WERI-Rb-1 (cell line): ENCODE results near the gene PTN.

Experiments
- DNase-seq: peaks from one replicate; pipeline ENCODE4 v3.0.0-alpha.2; 2020
- H3K27ac ChIP-seq: fragments of 250-450 bp; sonication (Bioruptor Pico); 2 replicates; pipeline ENCODE4 v1.5.1; 2020; ENCODE audit warnings: mild to moderate bottlenecking, moderate library complexity
- H3K27me3 ChIP-seq: fragments of 250-450 bp; sonication (Bioruptor Pico); 2 replicates; pipeline ENCODE4 v1.5.1; 2021; ENCODE audit warnings: mild to moderate bottlenecking, low read depth, moderate library complexity; ENCODE audit not compliant: insufficient read depth, severe bottlenecking
- H3K36me3 ChIP-seq: fragments of 250-450 bp; sonication (Bioruptor Pico); 2 replicates; pipeline ENCODE4 v1.5.1; 2020; ENCODE audit warnings: mild to moderate bottlenecking, moderate library complexity
- H3K4me3 ChIP-seq: 2 replicates; pipeline ENCODE4 v1.5.1; 2011; ENCODE audit warnings: low read depth, mild to moderate bottlenecking, control low read depth, low read length
- H3K9me3 ChIP-seq: fragments of 250-450 bp; sonication (Bioruptor Pico); 2 replicates; pipeline ENCODE4 v1.5.1; 2021; ENCODE audit warnings: mild to moderate bottlenecking, moderate library complexity; ENCODE audit not compliant: severe bottlenecking
- TF ChIP-seq, protein P1 (sequence below): IDR thresholded peaks from 2 replicates; pipeline ENCODE4 v1.5.1; 2011; ENCODE audit warnings: low read depth, mild to moderate bottlenecking, control low read depth, inconsistent platforms, low read length

The PTN gene, protein sequence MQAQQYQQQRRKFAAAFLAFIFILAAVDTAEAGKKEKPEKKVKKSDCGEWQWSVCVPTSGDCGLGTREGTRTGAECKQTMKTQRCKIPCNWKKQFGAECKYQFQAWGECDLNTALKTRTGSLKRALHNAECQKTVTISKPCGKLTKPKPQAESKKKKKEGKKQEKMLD

DNA sequence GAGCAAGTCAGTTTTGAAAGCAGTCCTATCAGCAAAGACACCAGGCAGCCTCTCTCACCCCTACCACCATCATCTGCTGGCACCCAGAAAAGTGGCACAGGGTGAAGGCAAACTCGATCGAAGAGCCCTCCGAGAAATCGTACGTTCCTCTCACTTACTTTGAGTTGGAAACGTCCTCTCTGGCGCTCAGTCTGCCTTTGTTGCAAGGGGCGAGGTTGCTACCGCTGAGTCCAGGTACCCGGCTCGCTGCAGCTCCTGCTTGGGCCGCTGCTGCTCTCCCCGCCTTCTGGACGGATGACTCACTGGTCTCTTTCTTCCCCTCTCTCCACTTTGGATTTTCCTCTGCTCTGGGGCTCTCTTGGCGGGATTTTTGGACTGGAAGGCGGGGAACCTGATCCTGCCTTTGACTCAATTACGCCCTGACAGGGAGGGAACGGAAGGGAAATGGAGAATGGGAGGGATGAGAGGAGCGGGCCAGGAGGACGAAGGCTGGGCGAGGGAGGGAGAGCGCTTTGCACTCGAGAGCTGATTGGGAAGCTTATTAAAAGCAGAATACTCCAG, at the start of gene PTN:
Gene PTN (minus strand): TSS at position 453 of the 561 bp plus-strand sequence. CDS start 88,760 bp downstream, outside the sequence.
- Histone ChIP-seq H3K9me3 (no peaks in the 10 kb centered on the region), H3K27me3 (no peaks in the 10 kb centered on the region), H3K36me3 (no peaks in the 10 kb centered on the region), H3K4me3 (peak within 1 kb of the TSS; percentile 36), H3K27ac (no peak within 1 kb of the TSS)
- peak; percentile 16 for DNase-seq
- TF ChIP-seq, protein P1, sequence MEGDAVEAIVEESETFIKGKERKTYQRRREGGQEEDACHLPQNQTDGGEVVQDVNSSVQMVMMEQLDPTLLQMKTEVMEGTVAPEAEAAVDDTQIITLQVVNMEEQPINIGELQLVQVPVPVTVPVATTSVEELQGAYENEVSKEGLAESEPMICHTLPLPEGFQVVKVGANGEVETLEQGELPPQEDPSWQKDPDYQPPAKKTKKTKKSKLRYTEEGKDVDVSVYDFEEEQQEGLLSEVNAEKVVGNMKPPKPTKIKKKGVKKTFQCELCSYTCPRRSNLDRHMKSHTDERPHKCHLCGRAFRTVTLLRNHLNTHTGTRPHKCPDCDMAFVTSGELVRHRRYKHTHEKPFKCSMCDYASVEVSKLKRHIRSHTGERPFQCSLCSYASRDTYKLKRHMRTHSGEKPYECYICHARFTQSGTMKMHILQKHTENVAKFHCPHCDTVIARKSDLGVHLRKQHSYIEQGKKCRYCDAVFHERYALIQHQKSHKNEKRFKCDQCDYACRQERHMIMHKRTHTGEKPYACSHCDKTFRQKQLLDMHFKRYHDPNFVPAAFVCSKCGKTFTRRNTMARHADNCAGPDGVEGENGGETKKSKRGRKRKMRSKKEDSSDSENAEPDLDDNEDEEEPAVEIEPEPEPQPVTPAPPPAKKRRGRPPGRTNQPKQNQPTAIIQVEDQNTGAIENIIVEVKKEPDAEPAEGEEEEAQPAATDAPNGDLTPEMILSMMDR: no peak

DNA sequence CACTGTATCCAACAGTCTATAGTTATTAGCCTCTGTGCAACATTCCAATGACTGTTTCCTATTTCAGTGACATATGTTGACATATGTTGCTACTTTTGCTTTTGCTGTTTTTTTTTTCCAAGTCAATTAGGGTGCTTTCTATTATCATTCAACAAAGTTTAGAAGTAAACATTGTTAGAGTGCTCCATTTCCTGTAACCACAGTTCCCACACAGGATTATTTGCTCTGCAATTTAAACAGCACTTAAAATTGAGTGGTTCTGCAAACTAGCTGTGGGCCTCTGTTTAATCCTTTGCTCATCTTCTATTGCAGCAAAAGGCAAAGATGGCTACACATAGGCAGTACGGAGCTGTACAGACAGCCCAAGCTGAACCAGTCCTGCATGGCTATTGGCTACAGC, 46.5 kb upstream of the PTN start:
- no peak for DNase-seq
- Histone ChIP-seq H3K27me3 (no peaks in the 10 kb centered on the region), H3K4me3 (no peak overlapping the region), H3K36me3 (no peaks in the 10 kb centered on the region), H3K9me3 (no peaks in the 10 kb centered on the region), H3K27ac (no peak overlapping the region)
- TF ChIP-seq, protein P1: no peak

DNA sequence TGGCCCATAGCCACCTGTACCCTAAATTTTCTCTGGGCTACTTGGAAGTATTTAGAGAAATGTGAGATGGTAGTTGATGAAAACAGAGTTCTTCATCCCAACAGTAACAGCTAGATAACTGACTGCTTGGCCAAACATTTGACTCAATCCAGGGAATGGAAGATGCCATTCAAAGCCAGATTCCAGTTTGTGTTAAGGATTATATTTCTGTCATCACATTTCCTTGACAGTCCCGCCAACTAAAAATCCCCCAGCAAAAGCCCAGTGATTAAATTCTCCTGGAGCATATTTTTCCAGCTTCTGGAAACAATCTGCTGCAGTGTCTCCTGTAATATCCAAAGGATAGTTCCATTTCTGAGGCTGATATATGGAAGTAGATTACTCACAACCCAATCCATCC, 45.4 kb upstream of the PTN start:
- Histone ChIP-seq H3K36me3 (no peaks in the 10 kb centered on the region), H3K9me3 (no peaks in the 10 kb centered on the region), H3K27ac (no peak overlapping the region), H3K4me3 (no peak overlapping the region), H3K27me3 (no peaks in the 10 kb centered on the region)
- no peak for DNase-seq
- TF ChIP-seq, protein P1: no peak

DNA sequence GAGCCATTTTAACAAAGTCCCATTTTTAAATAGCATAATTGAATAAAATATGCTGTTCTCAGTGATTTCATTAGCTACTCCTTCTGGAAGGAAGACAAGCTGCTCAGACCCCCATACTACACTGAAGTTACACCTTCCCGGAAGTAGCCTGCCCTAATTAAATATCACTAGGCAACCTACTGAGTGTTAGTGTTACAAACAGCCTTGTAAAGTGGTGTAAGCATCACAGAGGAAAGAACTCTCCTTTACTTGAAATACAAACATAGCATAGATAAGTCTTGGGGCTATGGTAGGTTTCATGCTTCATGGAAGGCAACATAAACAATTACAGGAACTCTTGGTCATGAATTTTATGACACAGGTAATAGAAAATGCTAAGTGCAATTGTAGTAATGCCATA, 43.4 kb upstream of the PTN start:
- Histone ChIP-seq H3K9me3 (no peaks in the 10 kb centered on the region), H3K27me3 (no peaks in the 10 kb centered on the region), H3K4me3 (no peak overlapping the region), H3K27ac (no peak overlapping the region), H3K36me3 (no peaks in the 10 kb centered on the region)
- DNase-seq: no peak
- TF ChIP-seq, protein P1: no peak

DNA sequence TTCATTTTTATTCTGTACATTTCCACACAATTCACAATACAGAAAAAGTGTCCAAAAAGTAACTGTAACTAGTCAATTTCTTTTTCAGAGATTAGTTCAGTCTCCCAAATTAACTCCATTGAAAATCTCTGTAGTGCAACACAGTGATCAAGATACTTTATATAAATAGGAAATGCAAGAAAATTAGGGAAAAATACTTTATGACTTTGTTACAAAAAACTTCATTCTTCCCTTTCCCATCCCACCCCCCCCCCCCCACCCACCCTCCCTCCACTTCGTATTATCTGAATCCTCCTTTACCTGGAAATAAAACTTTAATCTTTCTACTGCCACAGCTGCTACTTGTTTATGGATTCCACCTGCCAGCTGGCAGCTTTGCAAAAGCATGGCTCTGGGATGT, 37.5 kb upstream of the PTN start:
- no peak for DNase-seq
- Histone ChIP-seq H3K4me3 (no peak overlapping the region), H3K36me3 (no peaks in the 10 kb centered on the region), H3K27ac (no peak overlapping the region), H3K9me3 (no peaks in the 10 kb centered on the region), H3K27me3 (no peaks in the 10 kb centered on the region)
- TF ChIP-seq, protein P1: no peak

DNA sequence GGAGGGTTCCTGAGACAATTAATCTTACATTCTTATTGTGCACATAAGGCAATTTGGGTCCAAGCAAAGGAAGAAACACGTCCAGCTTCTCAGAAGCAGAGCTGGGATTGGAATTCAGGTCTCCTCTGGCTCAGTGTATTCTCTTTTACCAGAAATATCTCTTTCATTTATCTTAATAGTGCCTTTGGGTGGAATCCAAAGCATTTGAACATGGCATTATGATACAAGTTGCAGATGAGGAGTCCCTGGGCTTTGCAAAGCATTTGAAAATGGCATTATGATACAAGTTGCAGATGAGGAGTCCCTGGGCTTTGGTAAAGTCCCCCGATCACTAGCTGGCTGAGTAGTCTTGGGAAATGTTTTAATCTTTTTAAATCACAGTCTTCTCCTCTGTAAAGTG, 30.0 kb upstream of the PTN start:
- Histone ChIP-seq H3K27me3 (no peaks in the 10 kb centered on the region), H3K4me3 (no peak overlapping the region), H3K27ac (no peak overlapping the region), H3K9me3 (no peaks in the 10 kb centered on the region), H3K36me3 (no peaks in the 10 kb centered on the region)
- TF ChIP-seq, protein P1: no peak
- DNase-seq: no peak
